ENCODE results near the gene CCDC197.

GRCh38 chr14:94056579-94057308 is 59.6 kb downstream of the CCDC197 start:
- TF ChIP-seq, protein P1, sequence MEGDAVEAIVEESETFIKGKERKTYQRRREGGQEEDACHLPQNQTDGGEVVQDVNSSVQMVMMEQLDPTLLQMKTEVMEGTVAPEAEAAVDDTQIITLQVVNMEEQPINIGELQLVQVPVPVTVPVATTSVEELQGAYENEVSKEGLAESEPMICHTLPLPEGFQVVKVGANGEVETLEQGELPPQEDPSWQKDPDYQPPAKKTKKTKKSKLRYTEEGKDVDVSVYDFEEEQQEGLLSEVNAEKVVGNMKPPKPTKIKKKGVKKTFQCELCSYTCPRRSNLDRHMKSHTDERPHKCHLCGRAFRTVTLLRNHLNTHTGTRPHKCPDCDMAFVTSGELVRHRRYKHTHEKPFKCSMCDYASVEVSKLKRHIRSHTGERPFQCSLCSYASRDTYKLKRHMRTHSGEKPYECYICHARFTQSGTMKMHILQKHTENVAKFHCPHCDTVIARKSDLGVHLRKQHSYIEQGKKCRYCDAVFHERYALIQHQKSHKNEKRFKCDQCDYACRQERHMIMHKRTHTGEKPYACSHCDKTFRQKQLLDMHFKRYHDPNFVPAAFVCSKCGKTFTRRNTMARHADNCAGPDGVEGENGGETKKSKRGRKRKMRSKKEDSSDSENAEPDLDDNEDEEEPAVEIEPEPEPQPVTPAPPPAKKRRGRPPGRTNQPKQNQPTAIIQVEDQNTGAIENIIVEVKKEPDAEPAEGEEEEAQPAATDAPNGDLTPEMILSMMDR (IDR thresholded peaks at IDR 0.05; ENCODE audit: poor library complexity, severe bottlenecking) = no peak
- TF ChIP-seq POLR2AphosphoS5 (IDR thresholded peaks at IDR 0.05) (no peak), RAD21 (conservative IDR thresholded peaks at IDR 0.05) (no peak), TAF1 (IDR thresholded peaks at IDR 0.05; ENCODE audit: low read depth) (no peak), EZH2 (IDR thresholded peaks at IDR 0.05; ENCODE audit: borderline replicate concordance, insufficient read depth, low read length, poor library complexity, severe bottlenecking) (no peak), REST (IDR thresholded peaks at IDR 0.05; ENCODE audit: borderline replicate concordance) (no peak), SMC3 (conservative IDR thresholded peaks at IDR 0.05; ENCODE audit: poor library complexity) (no peak), EP300 (conservative IDR thresholded peaks at IDR 0.05; ENCODE audit: poor library complexity, severe bottlenecking) (no peak), MXI1 (conservative IDR thresholded peaks at IDR 0.05; ENCODE audit: poor library complexity, severe bottlenecking) (no peak)

Measured in neural cell (in vitro differentiated cells).